Measurements from ENCODE around the gene NFIX. TPM values are rescaled to one million over a fixed set of nuclear protein-coding genes. Genes with fewer than 3 reads are reported as not detected.

The NFIX gene
- total RNA-seq, 2 experiments from 2014 or later, result 3.0 to 3.3 TPM

- no peak overlapping the region for H3K4me3 Mint-ChIP-seq
- Histone ChIP-seq H3K27me3 (ENCODE audit: control insufficient read depth in 1 of 2, insufficient read depth in 2 of 2, low read length in 2 of 2) (peaks cover 0 to 6% of the 10 kb centered on the region in 2 experiments), H3K36me3 (ENCODE audit: insufficient read depth, low read length) (no peaks in the 10 kb centered on the region), H3K4me3 (ENCODE audit: low read length) (no peak overlapping the region), H3K27ac (ENCODE audit: low read depth in 1 of 2, low read length in 2 of 2) (no peak overlapping the region), H3K4me1 (ENCODE audit: insufficient read depth, low read length) (no peaks in the 10 kb centered on the region), H3K9me3 (ENCODE audit: control insufficient read depth in 1 of 2, insufficient read depth in 1 of 2, low read length in 2 of 2) (no peaks in the 10 kb centered on the region)
- H3K9me3 Mint-ChIP-seq, result no peaks in the 10 kb centered on the region
- ChIA-PET POLR2A (no interaction called here), CTCF (no interaction called here)
- no peaks in the 10 kb centered on the region for H3K36me3 Mint-ChIP-seq (ENCODE audit: low read depth)
- DNase-seq (no peak), ATAC-seq (ENCODE audit: poor library complexity) (no peak)
- H3K27me3 Mint-ChIP-seq, result no peaks in the 10 kb centered on the region
- H3K27ac Mint-ChIP-seq, result no peak overlapping the region
- H3K4me1 Mint-ChIP-seq (ENCODE audit: low read depth), result no peaks in the 10 kb centered on the region
- intact Hi-C loops (cut with DNase I, micrococcal nuclease), result loop anchor here (5.0 to 10.0 kb wide), 2 partner anchors 40 to 53 kb away; no protein-coding TSS in a partner anchor
- TF ChIP-seq, protein P1, sequence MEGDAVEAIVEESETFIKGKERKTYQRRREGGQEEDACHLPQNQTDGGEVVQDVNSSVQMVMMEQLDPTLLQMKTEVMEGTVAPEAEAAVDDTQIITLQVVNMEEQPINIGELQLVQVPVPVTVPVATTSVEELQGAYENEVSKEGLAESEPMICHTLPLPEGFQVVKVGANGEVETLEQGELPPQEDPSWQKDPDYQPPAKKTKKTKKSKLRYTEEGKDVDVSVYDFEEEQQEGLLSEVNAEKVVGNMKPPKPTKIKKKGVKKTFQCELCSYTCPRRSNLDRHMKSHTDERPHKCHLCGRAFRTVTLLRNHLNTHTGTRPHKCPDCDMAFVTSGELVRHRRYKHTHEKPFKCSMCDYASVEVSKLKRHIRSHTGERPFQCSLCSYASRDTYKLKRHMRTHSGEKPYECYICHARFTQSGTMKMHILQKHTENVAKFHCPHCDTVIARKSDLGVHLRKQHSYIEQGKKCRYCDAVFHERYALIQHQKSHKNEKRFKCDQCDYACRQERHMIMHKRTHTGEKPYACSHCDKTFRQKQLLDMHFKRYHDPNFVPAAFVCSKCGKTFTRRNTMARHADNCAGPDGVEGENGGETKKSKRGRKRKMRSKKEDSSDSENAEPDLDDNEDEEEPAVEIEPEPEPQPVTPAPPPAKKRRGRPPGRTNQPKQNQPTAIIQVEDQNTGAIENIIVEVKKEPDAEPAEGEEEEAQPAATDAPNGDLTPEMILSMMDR (IDR thresholded peaks at IDR 0.05), result no peak
These were observed 42.5 kb downstream of the NFIX start for GRCh38 chr19:13037731-13038130.

DNA sequence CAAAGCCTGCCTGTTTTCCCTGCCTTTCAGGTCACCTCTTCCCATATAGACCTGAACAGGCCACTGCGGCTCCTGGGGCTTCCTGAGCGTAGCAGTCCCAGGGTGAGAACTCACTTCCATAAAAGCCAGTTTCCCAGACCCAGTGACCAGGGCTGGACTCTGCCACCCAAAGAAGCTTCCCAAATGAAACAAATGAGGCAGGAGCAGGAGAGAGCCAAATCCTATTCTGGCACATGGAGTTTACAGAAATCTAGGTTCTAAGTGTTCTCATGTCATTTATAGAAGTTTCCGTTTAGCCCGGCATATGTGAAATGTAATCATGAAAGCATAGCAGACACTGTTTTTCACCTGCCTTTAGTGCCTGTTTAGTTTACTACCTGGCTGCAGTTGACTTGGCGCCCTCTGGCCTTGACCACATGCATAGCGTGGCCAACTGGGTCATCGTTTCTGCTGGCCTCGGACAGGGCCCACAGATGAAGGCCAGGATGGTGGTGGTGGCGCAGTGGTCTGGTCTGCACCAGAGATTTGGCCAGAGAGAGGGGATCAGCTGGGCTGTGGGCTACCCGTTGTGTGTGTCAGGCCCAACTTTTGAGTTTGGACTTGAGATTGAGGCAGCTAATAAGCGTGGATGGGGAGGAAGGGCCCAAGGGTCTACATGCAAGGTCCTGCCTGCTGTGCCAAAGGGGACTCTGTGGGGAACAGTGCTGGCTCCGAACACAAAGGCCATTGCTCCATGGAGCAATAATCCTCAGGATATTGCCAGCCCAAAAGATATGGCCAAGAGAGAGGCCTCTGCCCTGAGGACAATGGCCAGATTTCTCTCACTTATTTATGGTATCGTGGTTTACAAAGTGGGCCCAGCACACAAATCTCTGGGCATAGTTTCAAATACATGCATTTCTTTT is 43.3 kb downstream of the NFIX start:
- Mint-ChIP-seq H3K4me1 (ENCODE audit: low read depth) (no peaks in the 10 kb centered on the region), H3K4me3 (no peak overlapping the region), H3K9me3 (no peaks in the 10 kb centered on the region), H3K27me3 (no peaks in the 10 kb centered on the region), H3K27ac (no peak overlapping the region), H3K36me3 (ENCODE audit: low read depth) (no peaks in the 10 kb centered on the region)
- no peak for ATAC-seq (ENCODE audit: poor library complexity)
- ChIA-PET CTCF (no interaction called here), POLR2A (no interaction called here)
- intact Hi-C loops (cut with DNase I, micrococcal nuclease), result loop anchor here (5.0 to 10.0 kb wide), 2 partner anchors 39 to 54 kb away; no protein-coding TSS in a partner anchor
- Histone ChIP-seq H3K9me3 (ENCODE audit: control insufficient read depth in 1 of 2, insufficient read depth in 1 of 2, low read length in 2 of 2) (no peaks in the 10 kb centered on the region), H3K27me3 (ENCODE audit: control insufficient read depth in 1 of 2, insufficient read depth in 2 of 2, low read length in 2 of 2) (peaks cover 0 to 6% of the 10 kb centered on the region in 2 experiments), H3K36me3 (ENCODE audit: insufficient read depth, low read length) (no peaks in the 10 kb centered on the region), H3K4me3 (ENCODE audit: low read length) (no peak overlapping the region), H3K4me1 (ENCODE audit: insufficient read depth, low read length) (peaks cover 4% of the 10 kb centered on the region), H3K27ac (ENCODE audit: low read depth in 1 of 2, low read length in 2 of 2) (no peak overlapping the region)
- DNase-seq, result no peak
- TF ChIP-seq, protein P1 (IDR thresholded peaks at IDR 0.05), result no peak

DNA sequence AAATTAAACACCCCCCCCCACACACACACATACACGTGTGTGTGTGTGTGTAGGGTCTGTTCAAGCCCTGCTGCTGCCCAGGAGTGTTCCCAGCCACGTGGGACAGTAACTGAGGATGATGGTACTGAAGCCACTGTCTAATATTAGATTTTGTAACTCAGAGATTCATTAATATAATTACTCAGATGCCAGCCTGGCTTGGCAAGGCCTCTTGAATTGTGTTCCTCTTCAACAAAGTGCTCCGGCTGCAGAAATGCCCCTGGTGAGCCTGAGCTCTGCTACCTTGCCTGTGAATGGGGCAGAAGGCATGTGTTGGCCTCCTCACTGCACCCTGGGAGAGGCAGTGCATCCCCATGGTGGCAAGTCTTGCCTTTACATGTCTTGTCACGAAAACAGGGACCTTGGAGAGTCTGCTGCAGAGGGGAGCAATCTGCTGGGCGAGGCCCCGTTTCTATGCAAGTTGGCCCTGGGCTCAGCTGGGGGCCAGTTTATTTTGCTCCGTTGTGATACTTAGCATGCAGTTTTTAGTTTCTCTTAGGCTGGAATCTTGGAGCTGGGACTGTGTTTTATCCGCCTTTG is 44.0 kb downstream of the NFIX start:
- ATAC-seq (ENCODE audit: poor library complexity) (no peak), DNase-seq (no peak)
- H3K36me3 Mint-ChIP-seq (ENCODE audit: low read depth), result no peaks in the 10 kb centered on the region
- H3K4me1 Mint-ChIP-seq (ENCODE audit: low read depth), result no peaks in the 10 kb centered on the region
- no peak overlapping the region for H3K4me3 Mint-ChIP-seq
- TF ChIP-seq, protein P1 (IDR thresholded peaks at IDR 0.05), result no peak
- no peaks in the 10 kb centered on the region for H3K9me3 Mint-ChIP-seq
- ChIA-PET CTCF (no interaction called here), POLR2A (no interaction called here)
- no peak overlapping the region for H3K27ac ChIP-seq (ENCODE audit: low read depth in 1 of 2, low read length in 2 of 2)
- intact Hi-C loops (cut with DNase I, micrococcal nuclease), result loop anchor here (5.0 to 10.0 kb wide), 2 partner anchors 38 to 54 kb away; no protein-coding TSS in a partner anchor
- no peaks in the 10 kb centered on the region for H3K9me3 ChIP-seq (ENCODE audit: control insufficient read depth in 1 of 2, insufficient read depth in 1 of 2, low read length in 2 of 2)
- H3K27me3 Mint-ChIP-seq, result no peaks in the 10 kb centered on the region
- H3K27me3 ChIP-seq (ENCODE audit: control insufficient read depth in 1 of 2, insufficient read depth in 2 of 2, low read length in 2 of 2), result peaks cover 0 to 6% of the 10 kb centered on the region in 2 experiments
- peaks cover 5% of the 10 kb centered on the region for H3K4me1 ChIP-seq (ENCODE audit: insufficient read depth, low read length)
- H3K36me3 ChIP-seq (ENCODE audit: insufficient read depth, low read length), result no peaks in the 10 kb centered on the region
- no peak overlapping the region for H3K27ac Mint-ChIP-seq
- H3K4me3 ChIP-seq (ENCODE audit: low read length), result no peak overlapping the region
